HG03520 (cell line): ENCODE data around the gene SEC22A.
"Not testable (repeated sequence)": the region's sequence is repeated elsewhere in the genome, so short reads cannot be mapped to it uniquely, and the experiment has no call there.

Source experiments
- ATAC-seq: cut with Tn5 transposase; IDR thresholded peaks from one replicate; pipeline ENCODE4 v1.9.1; 2021; ENCODE audit warnings: mild to moderate bottlenecking, moderate library complexity; ENCODE audit not compliant: unreplicated experiment

The SEC22A gene

GRCh38 chr3:123169930-123170329 lies 31.8 kb upstream of the SEC22A start:
- no peak for ATAC-seq

GRCh38 chr3:123180791-123181190 lies 21.0 kb upstream of the SEC22A start:
- ATAC-seq = no peak

DNA sequence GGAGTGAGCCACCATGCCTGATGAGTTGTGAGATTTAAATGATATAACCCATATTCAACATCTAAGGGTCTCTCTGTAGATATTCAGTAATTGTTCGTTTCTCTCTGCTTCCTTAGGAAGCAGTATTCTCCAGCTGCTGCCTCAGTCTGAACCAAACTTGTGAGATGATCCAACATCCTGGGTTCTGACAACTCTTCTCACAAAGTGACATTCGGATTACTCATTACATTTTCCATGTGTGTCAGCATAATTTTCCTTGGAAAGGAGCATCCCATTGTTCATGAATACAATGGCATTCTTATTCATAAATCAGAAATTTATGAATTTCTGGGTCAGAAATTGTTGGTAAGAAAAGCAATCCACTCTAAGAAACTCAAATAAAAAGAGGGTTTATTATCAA lies 15.0 kb upstream of the SEC22A start:
- no peak for ATAC-seq

DNA sequence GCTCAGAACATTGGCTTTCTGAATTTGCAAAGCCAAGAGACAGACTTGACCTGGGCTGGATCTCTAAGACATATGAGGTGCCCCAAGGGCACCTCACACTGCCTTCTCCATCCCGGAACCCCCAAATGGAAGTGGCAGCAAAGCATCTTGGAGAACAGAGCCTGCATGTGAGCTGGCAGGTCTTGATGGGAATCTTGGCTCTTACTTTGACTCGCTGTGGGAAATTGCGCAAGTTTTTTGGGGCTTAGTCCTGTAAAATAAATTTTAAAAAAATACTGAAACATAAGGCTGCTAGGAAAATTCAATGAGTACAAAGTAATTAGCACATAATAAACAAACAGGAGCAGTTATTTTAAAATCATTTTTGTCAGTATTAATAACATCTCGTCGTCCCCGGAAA lies 13.7 kb upstream of the SEC22A start:
- no peak for ATAC-seq

DNA sequence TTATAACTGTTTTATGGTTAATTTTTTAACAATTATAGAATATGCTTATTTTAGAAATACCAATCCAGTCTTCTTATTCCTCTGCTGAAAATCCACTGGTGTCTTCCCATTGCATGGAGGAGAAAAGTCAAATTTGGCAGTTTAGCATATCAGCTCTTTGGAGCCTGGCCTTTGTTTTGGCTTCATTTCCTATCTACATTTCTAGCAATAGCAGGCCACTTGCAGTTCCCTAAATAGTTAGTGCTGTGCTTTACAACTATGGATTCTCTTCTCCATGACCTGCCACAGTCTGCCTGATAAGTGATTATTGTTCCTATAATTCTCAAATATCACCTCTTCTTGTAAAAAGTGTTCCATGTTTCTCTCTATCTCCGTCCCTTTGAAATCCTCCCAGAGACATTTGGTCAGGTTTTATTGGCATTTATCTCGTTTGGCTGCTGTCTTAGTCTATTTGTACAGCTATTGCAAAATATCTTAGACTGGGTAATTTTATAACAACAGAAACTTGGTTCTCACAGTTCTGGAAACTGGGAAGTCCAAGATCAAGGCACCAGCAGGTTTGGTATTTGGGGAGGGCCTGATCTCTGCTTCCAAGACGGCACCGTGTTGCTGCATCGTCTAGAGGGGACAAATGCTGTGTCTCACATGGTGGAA lies 8.2 kb upstream of the SEC22A start:
- ATAC-seq = no peak

GRCh38 chr3:123194552-123194951 lies 7.2 kb upstream of the SEC22A start:
- ATAC-seq = no peak

- ATAC-seq = no peak
Measured at GRCh38 chr3:123198372-123198771, 3.4 kb upstream of the SEC22A start.

DNA sequence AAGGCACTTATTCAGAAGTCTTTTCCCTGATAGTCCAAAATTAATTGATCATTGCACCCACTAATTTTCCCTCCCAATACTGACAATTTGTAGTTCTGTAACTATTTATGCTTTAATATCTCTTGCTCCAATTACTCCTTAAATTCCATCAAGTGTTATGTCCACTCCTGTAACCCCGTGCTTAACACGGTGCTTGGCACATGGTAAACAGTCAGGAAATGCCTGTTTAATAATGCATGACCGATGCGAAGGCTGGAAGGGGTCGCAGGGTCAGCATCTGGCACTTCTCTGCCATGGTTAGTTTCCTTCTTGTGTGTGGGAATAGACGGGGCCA lies 553 bp upstream of the SEC22A start:
- peak; percentile 5 for ATAC-seq

DNA sequence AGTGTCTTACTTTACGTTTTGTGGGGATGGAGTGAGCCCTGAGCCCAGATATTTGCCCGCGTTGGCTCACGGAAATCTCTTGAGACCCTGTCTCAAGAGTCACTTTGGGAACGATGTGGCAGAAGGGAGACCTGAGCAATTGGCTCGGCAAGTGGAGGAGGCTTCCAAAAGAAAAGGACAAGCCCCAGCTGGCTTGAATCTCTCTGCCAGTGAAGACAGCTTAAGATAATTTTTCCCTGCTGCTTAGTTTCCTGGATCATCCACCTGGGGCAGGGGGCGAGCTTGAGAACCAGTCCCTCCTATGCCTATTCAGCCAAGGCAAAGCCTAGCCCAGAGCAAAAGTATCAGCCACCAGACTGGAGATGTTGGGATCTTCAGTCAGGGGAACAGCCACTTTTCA lies 708 bp downstream of the SEC22A start:
- ATAC-seq = no peak

DNA sequence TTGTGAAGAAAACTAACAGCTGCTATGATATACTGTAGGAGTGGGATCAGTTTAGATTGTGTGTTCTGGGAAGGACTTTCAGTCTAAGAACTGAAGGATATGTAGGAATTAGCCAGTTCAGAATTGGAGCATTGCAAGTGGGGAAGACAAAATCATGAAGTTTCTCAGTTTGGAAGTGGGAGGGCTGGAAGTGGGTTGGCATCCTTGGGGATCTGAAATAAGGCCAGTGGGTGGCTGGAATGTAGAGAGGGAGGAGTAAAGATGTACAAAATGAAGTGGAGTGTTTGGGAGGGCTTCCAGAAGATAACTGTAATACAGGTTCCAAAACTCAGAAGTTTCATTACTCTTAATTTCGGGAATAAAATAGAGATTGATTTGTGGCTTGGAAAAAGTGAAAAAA lies 17.2 kb downstream of the SEC22A start:
- no peak for ATAC-seq

DNA sequence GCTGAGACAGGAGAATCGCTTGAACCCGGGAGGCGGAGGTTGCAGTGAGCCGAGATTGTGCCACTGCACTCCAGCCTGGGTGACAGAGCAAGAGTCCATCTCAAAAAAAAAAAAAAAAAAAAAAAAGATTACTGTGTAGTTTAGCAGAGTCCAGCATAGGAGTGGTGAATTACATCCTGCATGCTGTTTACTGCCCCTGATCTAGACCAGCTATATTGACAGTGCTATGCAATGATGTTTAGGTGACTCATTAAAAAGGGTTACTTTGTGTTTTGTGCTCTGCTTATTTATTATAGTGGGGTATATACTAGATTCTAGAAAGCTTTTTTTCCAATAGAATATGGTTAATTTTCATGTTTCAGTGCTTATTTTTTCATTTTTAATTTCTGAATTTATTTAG lies 19.6 kb downstream of the SEC22A start:
- not testable (repeated sequence) for ATAC-seq

DNA sequence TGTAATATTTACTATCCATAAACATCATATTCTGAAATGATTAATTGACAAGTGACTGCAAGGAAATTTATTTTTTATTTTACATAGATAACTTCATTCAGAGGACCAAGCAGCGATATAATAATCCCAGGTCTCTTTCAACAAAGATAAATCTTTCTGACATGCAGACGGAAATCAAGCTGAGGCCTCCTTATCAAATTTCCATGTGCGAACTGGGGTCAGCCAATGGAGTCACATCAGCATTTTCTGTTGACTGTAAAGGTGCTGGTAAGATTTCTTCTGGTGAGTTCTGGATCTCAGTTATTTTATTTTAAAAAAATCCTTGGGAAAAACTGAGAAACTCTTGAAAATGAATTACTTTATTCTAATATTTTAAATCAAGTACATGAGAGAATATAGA lies 23.3 kb downstream of the SEC22A start:
- no peak for ATAC-seq

- no peak for ATAC-seq
Measured at GRCh38 chr3:123226549-123226948, 24.8 kb downstream of the SEC22A start.

- no peak for ATAC-seq
Measured at GRCh38 chr3:123229145-123229544, 27.4 kb downstream of the SEC22A start.

GRCh38 chr3:123236902-123237301 lies 35.2 kb downstream of the SEC22A start:
- no peak for ATAC-seq

GRCh38 chr3:123239186-123239585 lies 37.4 kb downstream of the SEC22A start:
- ATAC-seq = not testable (repeated sequence)

GRCh38 chr3:123239756-123240155 lies 38.0 kb downstream of the SEC22A start:
- ATAC-seq = no peak

DNA sequence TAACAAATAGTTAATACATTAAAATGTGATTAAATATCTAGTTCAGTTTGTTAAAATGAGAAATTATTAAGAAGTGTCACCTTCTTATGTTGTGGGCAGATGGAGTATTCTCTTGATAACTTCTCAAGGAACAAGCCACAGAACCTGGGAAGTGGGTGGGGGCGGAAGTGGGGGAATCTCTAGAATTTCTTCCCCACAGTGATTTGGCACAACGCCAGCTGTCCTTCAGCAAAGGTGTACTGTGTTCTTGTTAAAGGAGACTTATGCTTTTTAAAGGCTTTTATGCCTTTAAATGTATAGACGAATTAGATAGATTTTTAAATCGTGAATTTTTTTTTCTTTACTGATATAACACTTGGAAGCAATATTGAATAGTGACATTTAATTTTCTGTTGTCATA lies 42.4 kb downstream of the SEC22A start:
- no peak for ATAC-seq

DNA sequence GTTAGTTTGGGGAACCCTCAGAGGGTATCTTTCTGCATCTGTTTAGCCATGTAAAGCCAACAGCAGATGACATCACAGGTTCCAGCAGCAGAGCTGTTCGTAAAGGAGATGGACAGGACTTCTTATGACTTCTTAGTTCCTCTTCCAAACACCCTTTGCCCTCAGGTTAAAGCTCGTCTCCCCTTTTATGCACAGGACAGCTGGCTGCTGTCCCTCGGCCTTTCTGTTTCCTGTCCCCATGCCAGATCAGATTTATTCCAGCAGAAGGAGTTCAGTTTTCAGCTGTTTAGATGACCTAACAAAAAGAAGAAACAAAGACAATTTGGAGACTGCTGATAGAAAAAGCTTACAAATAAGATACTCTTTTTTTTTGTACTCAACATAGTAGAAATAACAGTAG lies 45.1 kb downstream of the SEC22A start:
- ATAC-seq = no peak

DNA sequence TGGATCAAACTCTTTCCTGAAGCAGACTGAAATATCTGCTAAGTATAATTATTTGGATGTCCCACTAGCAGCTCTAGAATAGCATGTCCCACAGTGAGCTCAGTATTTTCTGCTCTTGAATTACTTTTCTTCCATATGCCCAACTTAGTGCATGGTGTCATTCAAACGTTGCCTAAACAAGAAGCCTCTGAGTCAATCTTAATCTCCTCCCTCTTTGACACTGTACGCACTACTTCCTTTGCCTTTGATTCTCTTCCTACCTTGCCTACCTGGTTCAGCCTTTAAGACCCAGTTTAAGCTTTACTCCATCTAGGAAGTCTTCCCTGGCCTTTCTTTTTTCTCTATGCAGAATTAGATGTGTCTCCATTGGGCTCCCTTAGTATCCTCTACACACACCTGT lies 54.5 kb downstream of the SEC22A start:
- ATAC-seq = no peak

GRCh38 chr3:123258359-123258758 lies 56.6 kb downstream of the SEC22A start:
- no peak for ATAC-seq

GRCh38 chr3:123258811-123259420 lies 57.2 kb downstream of the SEC22A start:
- no peak for ATAC-seq

GRCh38 chr3:123261666-123262065 lies 59.9 kb downstream of the SEC22A start:
- ATAC-seq = no peak
